IPS-15b (cell line): ENCODE measurements around the gene MROH2A.

Source experiments
- H3K27me3 ChIP-seq: one replicate; pipeline ENCODE4 v1.6.1; 2013; ENCODE audit warnings: low read length; ENCODE audit not compliant: control insufficient read depth, insufficient read depth
- H3K36me3 ChIP-seq: one replicate; pipeline ENCODE4 v1.6.1; 2013; ENCODE audit warnings: low read length; ENCODE audit not compliant: control insufficient read depth, insufficient read depth
- H3K4me1 ChIP-seq: one replicate; pipeline ENCODE4 v1.6.1; 2013; ENCODE audit warnings: mild to moderate bottlenecking, low read length; ENCODE audit not compliant: control insufficient read depth, insufficient read depth
- H3K4me3 ChIP-seq: one replicate; pipeline ENCODE4 v1.5.1; 2013; ENCODE audit warnings: low read depth, low read length
- H3K9ac ChIP-seq: one replicate; pipeline ENCODE4 v1.6.1; 2013; ENCODE audit warnings: low read depth, mild to moderate bottlenecking, low read length
- H3K9me3 ChIP-seq: one replicate; pipeline ENCODE4 v1.6.1; 2013; ENCODE audit warnings: mild to moderate bottlenecking, low read length; ENCODE audit not compliant: control insufficient read depth, insufficient read depth

The MROH2A gene

GRCh38 chr2:233794128-233794658 lies 16.1 kb downstream of the MROH2A start:
- Histone ChIP-seq H3K36me3 (no peaks in the 10 kb centered on the region), H3K9ac (no peak overlapping the region), H3K27me3 (no peaks in the 10 kb centered on the region), H3K4me3 (no peak overlapping the region), H3K4me1 (no peaks in the 10 kb centered on the region), H3K9me3 (no peaks in the 10 kb centered on the region)

- H3K9me3 ChIP-seq = no peaks in the 10 kb centered on the region
Observed at GRCh38 chr2:233795735-233796171, 17.6 kb downstream of the MROH2A start.

GRCh38 chr2:233796254-233796653 lies 18.1 kb downstream of the MROH2A start:
- Histone ChIP-seq H3K9ac (no peak overlapping the region), H3K4me3 (no peak overlapping the region), H3K36me3 (no peaks in the 10 kb centered on the region), H3K9me3 (no peaks in the 10 kb centered on the region), H3K27me3 (no peaks in the 10 kb centered on the region), H3K4me1 (no peaks in the 10 kb centered on the region)

More at GRCh38 chr2:233795735-233796171, 17.6 kb downstream of the MROH2A start:
- no peaks in the 10 kb centered on the region for H3K4me1 ChIP-seq
- no peak overlapping the region for H3K4me3 ChIP-seq
- no peak overlapping the region for H3K9ac ChIP-seq
- no peaks in the 10 kb centered on the region for H3K27me3 ChIP-seq
- H3K36me3 ChIP-seq = no peaks in the 10 kb centered on the region

GRCh38 chr2:233798335-233799086 lies 20.4 kb downstream of the MROH2A start:
- Histone ChIP-seq H3K4me3 (no peak overlapping the region), H3K9me3 (no peaks in the 10 kb centered on the region), H3K36me3 (no peaks in the 10 kb centered on the region), H3K9ac (no peak overlapping the region), H3K4me1 (no peaks in the 10 kb centered on the region), H3K27me3 (no peaks in the 10 kb centered on the region)

GRCh38 chr2:233799087-233799665 lies 21.0 kb downstream of the MROH2A start:
- H3K9me3 ChIP-seq = no peaks in the 10 kb centered on the region
- H3K36me3 ChIP-seq = no peaks in the 10 kb centered on the region
- H3K4me1 ChIP-seq = no peaks in the 10 kb centered on the region
- H3K27me3 ChIP-seq = no peaks in the 10 kb centered on the region
- no peak overlapping the region for H3K4me3 ChIP-seq
- H3K9ac ChIP-seq = no peak overlapping the region

- H3K4me3 ChIP-seq = no peak overlapping the region
- H3K4me1 ChIP-seq = no peaks in the 10 kb centered on the region
- no peaks in the 10 kb centered on the region for H3K9me3 ChIP-seq
- H3K27me3 ChIP-seq = no peaks in the 10 kb centered on the region
- no peaks in the 10 kb centered on the region for H3K36me3 ChIP-seq
- no peak overlapping the region for H3K9ac ChIP-seq
Observed at GRCh38 chr2:233799716-233800115, 21.6 kb downstream of the MROH2A start.

GRCh38 chr2:233800208-233800607 lies 22.1 kb downstream of the MROH2A start:
- H3K9ac ChIP-seq = no peak overlapping the region
- H3K9me3 ChIP-seq = no peaks in the 10 kb centered on the region
- no peaks in the 10 kb centered on the region for H3K27me3 ChIP-seq
- H3K4me1 ChIP-seq = no peaks in the 10 kb centered on the region
- H3K36me3 ChIP-seq = no peaks in the 10 kb centered on the region
- no peak overlapping the region for H3K4me3 ChIP-seq

- no peaks in the 10 kb centered on the region for H3K36me3 ChIP-seq
- no peaks in the 10 kb centered on the region for H3K4me1 ChIP-seq
- no peaks in the 10 kb centered on the region for H3K9me3 ChIP-seq
- H3K4me3 ChIP-seq = no peak overlapping the region
- H3K9ac ChIP-seq = no peak overlapping the region
- H3K27me3 ChIP-seq = no peaks in the 10 kb centered on the region
Observed at GRCh38 chr2:233801357-233802131, 23.4 kb downstream of the MROH2A start.

GRCh38 chr2:233802132-233802815 lies 24.1 kb downstream of the MROH2A start:
- Histone ChIP-seq H3K27me3 (no peaks in the 10 kb centered on the region), H3K4me3 (no peak overlapping the region), H3K9me3 (no peaks in the 10 kb centered on the region), H3K36me3 (no peaks in the 10 kb centered on the region), H3K4me1 (no peaks in the 10 kb centered on the region), H3K9ac (no peak overlapping the region)

GRCh38 chr2:233803292-233803911 lies 25.3 kb downstream of the MROH2A start:
- Histone ChIP-seq H3K4me3 (no peak overlapping the region), H3K36me3 (no peaks in the 10 kb centered on the region), H3K9me3 (no peaks in the 10 kb centered on the region), H3K9ac (no peak overlapping the region), H3K27me3 (no peaks in the 10 kb centered on the region), H3K4me1 (no peaks in the 10 kb centered on the region)

GRCh38 chr2:233803994-233804393 lies 25.9 kb downstream of the MROH2A start:
- Histone ChIP-seq H3K9ac (no peak overlapping the region), H3K27me3 (no peaks in the 10 kb centered on the region), H3K4me3 (no peak overlapping the region)

More at GRCh38 chr2:233803994-233804393, 25.9 kb downstream of the MROH2A start:
- Histone ChIP-seq H3K36me3 (no peaks in the 10 kb centered on the region), H3K9me3 (no peaks in the 10 kb centered on the region), H3K4me1 (no peaks in the 10 kb centered on the region)
